SK-N-SH treated with all-trans-retinoic acid at 6 μM for 48 hours (cell line): ENCODE results near the gene XRCC4.

Experiments used
- ATAC-seq: fragments of 200-7000 bp; cut with Tn5 transposase; 3 replicates; pipeline ENCODE4 v1.9.1; 2020; ENCODE audit warnings: mild to moderate bottlenecking, moderate library complexity
- ESRRG ChIP-seq: fragments of 250-450 bp; sonication (Bioruptor Pico); IDR thresholded peaks from 2 replicates; pipeline ENCODE4 v1.6.1; 2021; ENCODE audit warnings: mild to moderate bottlenecking
- ISL1 ChIP-seq: fragments of 250-450 bp; sonication (Bioruptor Pico); IDR thresholded peaks from 2 replicates; pipeline ENCODE4 v2.1.2; 2022; ENCODE audit warnings: mild to moderate bottlenecking, moderate library complexity
- PPARA ChIP-seq: fragments of 250-450 bp; sonication (Bioruptor Pico); IDR thresholded peaks from 2 replicates; pipeline ENCODE4 v1.5.0; 2020; ENCODE audit warnings: mild to moderate bottlenecking, borderline replicate concordance
- RARB ChIP-seq: fragments of 250-450 bp; sonication (Bioruptor Pico); IDR thresholded peaks from 2 replicates; pipeline ENCODE4 v1.8.0; 2021; ENCODE audit warnings: mild to moderate bottlenecking, moderate library complexity
- SNAI2 ChIP-seq: fragments of 250-450 bp; sonication (Bioruptor Pico); IDR thresholded peaks from 2 replicates; pipeline ENCODE4 v1.5.0; 2020; ENCODE audit warnings: mild to moderate bottlenecking, moderate library complexity
- TOX ChIP-seq: fragments of 250-450 bp; sonication (Bioruptor Pico); IDR thresholded peaks from 2 replicates; pipeline ENCODE4 v1.8.0; 2021; ENCODE audit warnings: mild to moderate bottlenecking, moderate library complexity, borderline replicate concordance
- ZC3H10 ChIP-seq: fragments of 250-450 bp; sonication (Bioruptor Pico); IDR thresholded peaks from 2 replicates; pipeline ENCODE4 v1.5.1; 2021; ENCODE audit warnings: mild to moderate bottlenecking, moderate library complexity
- ZFP3 ChIP-seq: fragments of 250-450 bp; sonication (Bioruptor Pico); IDR thresholded peaks from 2 replicates; pipeline ENCODE4 v1.5.0; 2020; ENCODE audit warnings: mild to moderate bottlenecking, moderate library complexity
- ZFP30 ChIP-seq: fragments of 450-650 bp; formaldehyde crosslinking; IDR thresholded peaks from 2 replicates; pipeline ENCODE4 v1.5.0; 2022; ENCODE audit warnings: mild to moderate bottlenecking, moderate library complexity
- ZNF565 ChIP-seq: fragments of 450-650 bp; formaldehyde crosslinking; conservative IDR thresholded peaks from 2 replicates; pipeline ENCODE4 v1.5.0; 2020; ENCODE audit warnings: low read depth, mild to moderate bottlenecking, moderate library complexity
- ZNF70 ChIP-seq: fragments of 450-650 bp; formaldehyde crosslinking; IDR thresholded peaks from 2 replicates; pipeline ENCODE4 v1.5.0; 2020; ENCODE audit warnings: mild to moderate bottlenecking, moderate library complexity
- ZNF8 ChIP-seq: fragments of 450-650 bp; formaldehyde crosslinking; IDR thresholded peaks from 2 replicates; pipeline ENCODE4 v1.5.0; 2020; ENCODE audit warnings: mild to moderate bottlenecking, moderate library complexity
- TF ChIP-seq, protein P1 (sequence below): fragments of 250-450 bp; sonication (Bioruptor Pico); IDR thresholded peaks from 2 replicates; pipeline ENCODE4 v1.8.0; 2020; ENCODE audit warnings: mild to moderate bottlenecking, moderate library complexity, borderline replicate concordance
- TF ChIP-seq, protein P2 (sequence below): fragments of 250-450 bp; sonication (Bioruptor Pico); IDR thresholded peaks from 2 replicates; pipeline ENCODE4 v1.5.1; 2020; ENCODE audit warnings: low read depth, mild to moderate bottlenecking, moderate library complexity
- TF ChIP-seq, protein P3 (sequence below): fragments of 250-450 bp; sonication (Bioruptor Pico); IDR thresholded peaks from 2 replicates; pipeline ENCODE4 v1.5.1; 2021; ENCODE audit warnings: mild to moderate bottlenecking, moderate library complexity
- TF ChIP-seq, protein P4 (sequence below): fragments of 250-450 bp; sonication (Bioruptor Pico); IDR thresholded peaks from 2 replicates; pipeline ENCODE4 v1.5.0; 2020; ENCODE audit warnings: mild to moderate bottlenecking, moderate library complexity
- TF ChIP-seq, protein P5 (sequence below): fragments of 250-450 bp; sonication (Bioruptor Pico); IDR thresholded peaks from 2 replicates; pipeline ENCODE4 v1.8.0; 2021; ENCODE audit warnings: low read depth, mild to moderate bottlenecking, moderate library complexity, borderline replicate concordance

XRCC4 gene

DNA sequence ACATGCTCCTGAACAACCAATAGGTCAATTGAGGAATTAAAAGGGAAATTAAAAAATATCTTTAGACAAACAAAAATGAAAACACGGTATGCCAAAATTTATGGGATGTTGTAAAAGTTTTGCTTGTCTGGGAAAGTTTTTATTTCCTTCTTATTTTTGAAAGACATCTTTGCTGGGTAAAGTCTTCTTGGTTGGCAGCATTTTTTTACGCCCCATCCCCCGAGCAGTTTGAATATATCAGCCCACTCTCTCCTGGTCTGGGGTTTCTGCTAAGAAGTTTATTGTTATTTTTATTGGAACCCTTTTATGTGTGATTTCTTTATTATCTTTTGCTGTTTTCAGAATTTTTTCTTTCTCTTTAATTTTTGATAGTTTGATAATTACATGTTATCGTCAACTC, 16.3 kb downstream of the XRCC4 start:
- TF ChIP-seq, protein P1, sequence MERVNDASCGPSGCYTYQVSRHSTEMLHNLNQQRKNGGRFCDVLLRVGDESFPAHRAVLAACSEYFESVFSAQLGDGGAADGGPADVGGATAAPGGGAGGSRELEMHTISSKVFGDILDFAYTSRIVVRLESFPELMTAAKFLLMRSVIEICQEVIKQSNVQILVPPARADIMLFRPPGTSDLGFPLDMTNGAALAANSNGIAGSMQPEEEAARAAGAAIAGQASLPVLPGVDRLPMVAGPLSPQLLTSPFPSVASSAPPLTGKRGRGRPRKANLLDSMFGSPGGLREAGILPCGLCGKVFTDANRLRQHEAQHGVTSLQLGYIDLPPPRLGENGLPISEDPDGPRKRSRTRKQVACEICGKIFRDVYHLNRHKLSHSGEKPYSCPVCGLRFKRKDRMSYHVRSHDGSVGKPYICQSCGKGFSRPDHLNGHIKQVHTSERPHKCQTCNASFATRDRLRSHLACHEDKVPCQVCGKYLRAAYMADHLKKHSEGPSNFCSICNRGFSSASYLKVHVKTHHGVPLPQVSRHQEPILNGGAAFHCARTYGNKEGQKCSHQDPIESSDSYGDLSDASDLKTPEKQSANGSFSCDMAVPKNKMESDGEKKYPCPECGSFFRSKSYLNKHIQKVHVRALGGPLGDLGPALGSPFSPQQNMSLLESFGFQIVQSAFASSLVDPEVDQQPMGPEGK (CRISPR knock-in tag) = no peak
- TF ChIP-seq ZNF70 = no peak
- TF ChIP-seq, protein P2, sequence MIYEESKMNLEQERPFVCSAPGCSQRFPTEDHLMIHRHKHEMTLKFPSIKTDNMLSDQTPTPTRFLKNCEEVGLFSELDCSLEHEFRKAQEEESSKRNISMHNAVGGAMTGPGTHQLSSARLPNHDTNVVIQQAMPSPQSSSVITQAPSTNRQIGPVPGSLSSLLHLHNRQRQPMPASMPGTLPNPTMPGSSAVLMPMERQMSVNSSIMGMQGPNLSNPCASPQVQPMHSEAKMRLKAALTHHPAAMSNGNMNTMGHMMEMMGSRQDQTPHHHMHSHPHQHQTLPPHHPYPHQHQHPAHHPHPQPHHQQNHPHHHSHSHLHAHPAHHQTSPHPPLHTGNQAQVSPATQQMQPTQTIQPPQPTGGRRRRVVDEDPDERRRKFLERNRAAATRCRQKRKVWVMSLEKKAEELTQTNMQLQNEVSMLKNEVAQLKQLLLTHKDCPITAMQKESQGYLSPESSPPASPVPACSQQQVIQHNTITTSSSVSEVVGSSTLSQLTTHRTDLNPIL (CRISPR knock-in tag) = no peak
- ATAC-seq = no peak

DNA sequence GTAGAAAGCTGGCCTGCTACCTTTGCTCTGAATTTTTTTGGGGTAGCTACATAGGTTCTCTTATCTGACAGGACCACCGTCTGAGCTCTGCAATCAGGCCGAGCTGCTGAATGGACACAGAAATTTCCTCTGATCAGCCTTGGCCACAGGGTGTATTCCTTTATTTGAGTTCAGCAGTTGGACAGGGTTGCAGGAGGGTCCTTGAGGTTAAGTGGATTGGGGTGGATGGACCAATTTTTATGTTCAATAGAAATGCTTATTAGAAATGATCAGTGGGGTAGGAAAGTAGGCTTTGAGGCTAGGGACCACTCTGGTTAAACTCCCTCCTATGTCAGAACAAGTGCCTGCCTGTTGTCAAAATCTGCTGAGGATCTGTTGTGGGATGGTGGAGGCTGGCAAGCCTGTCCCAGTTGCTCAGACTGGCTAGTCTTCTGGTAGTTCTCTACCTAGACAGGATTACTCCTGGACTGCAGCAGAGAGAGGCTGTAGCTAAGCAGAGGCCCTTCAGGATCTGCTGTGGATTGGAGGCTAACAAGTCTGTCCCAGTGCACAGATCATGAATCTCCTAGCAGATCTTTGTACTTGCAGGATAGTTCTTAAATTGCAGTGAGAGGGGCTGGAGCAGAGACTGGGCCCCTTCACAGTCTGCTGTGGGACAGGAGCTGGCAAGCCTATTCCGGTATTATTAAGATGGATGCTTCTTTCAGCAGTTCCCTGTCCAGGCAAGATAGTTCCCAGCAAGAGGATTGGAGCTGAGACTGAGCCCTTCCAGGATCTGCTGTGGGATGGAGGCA, 18.0 kb downstream of the XRCC4 start:
- TF ChIP-seq, protein P3, sequence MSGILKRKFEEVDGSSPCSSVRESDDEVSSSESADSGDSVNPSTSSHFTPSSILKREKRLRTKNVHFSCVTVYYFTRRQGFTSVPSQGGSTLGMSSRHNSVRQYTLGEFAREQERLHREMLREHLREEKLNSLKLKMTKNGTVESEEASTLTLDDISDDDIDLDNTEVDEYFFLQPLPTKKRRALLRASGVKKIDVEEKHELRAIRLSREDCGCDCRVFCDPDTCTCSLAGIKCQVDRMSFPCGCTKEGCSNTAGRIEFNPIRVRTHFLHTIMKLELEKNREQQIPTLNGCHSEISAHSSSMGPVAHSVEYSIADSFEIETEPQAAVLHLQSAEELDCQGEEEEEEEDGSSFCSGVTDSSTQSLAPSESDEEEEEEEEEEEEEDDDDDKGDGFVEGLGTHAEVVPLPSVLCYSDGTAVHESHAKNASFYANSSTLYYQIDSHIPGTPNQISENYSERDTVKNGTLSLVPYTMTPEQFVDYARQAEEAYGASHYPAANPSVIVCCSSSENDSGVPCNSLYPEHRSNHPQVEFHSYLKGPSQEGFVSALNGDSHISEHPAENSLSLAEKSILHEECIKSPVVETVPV (CRISPR knock-in tag) = no peak
- TF ChIP-seq SNAI2 (CRISPR knock-in tag) = no peak
- no peak for TF ChIP-seq ZNF70
- TF ChIP-seq, protein P2 (CRISPR knock-in tag) = no peak
- TF ChIP-seq ZNF565 (CRISPR knock-in tag) = no peak
- TF ChIP-seq, protein P4, sequence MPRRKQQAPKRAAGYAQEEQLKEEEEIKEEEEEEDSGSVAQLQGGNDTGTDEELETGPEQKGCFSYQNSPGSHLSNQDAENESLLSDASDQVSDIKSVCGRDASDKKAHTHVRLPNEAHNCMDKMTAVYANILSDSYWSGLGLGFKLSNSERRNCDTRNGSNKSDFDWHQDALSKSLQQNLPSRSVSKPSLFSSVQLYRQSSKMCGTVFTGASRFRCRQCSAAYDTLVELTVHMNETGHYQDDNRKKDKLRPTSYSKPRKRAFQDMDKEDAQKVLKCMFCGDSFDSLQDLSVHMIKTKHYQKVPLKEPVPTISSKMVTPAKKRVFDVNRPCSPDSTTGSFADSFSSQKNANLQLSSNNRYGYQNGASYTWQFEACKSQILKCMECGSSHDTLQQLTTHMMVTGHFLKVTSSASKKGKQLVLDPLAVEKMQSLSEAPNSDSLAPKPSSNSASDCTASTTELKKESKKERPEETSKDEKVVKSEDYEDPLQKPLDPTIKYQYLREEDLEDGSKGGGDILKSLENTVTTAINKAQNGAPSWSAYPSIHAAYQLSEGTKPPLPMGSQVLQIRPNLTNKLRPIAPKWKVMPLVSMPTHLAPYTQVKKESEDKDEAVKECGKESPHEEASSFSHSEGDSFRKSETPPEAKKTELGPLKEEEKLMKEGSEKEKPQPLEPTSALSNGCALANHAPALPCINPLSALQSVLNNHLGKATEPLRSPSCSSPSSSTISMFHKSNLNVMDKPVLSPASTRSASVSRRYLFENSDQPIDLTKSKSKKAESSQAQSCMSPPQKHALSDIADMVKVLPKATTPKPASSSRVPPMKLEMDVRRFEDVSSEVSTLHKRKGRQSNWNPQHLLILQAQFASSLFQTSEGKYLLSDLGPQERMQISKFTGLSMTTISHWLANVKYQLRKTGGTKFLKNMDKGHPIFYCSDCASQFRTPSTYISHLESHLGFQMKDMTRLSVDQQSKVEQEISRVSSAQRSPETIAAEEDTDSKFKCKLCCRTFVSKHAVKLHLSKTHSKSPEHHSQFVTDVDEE (CRISPR knock-in tag) = no peak
- TF ChIP-seq, protein P1 (CRISPR knock-in tag) = no peak
- TF ChIP-seq TOX (CRISPR knock-in tag) = no peak
- TF ChIP-seq ISL1 (CRISPR knock-in tag) = no peak
- TF ChIP-seq ESRRG (CRISPR knock-in tag) = no peak
- no peak for TF ChIP-seq RARB (CRISPR knock-in tag)

DNA sequence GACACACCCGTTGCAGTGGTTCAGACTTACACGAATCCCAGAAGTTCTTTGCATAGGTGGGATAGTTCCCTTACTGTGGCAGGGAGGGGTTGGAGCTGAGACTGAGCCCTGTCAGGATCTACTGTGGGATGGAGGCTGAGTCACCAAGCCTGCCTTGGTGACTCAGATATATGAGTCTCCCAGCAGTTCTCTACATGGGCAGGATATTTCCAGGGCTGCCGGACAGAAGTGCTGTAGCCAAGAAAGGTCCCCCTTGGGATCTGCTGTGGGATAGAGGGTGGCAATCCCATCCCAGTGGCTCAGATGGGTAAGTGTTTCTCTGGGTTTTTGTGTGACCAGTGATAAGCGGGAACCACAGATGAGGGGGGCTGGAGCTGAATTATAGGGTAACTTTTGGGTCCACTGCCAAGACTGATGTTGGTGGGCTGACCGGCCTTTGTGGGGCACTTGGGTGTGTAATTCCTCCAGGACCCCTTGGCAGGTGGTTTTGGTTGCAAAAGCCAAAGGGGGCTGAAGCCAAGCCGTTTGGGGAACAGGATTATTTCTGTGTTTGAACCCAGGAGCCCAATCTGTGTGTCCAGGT, 18.7 kb downstream of the XRCC4 start:
- peak; percentile 97 for ATAC-seq
- TF ChIP-seq ZFP3 (CRISPR knock-in tag) (no peak), RARB (CRISPR knock-in tag) (no peak), ZNF8 (no peak), PPARA (CRISPR knock-in tag) (no peak), ZFP30 (CRISPR knock-in tag) (no peak), TOX (CRISPR knock-in tag) (no peak), ZC3H10 (no peak)
- TF ChIP-seq, protein P1 (CRISPR knock-in tag) = no peak
- TF ChIP-seq, protein P5, sequence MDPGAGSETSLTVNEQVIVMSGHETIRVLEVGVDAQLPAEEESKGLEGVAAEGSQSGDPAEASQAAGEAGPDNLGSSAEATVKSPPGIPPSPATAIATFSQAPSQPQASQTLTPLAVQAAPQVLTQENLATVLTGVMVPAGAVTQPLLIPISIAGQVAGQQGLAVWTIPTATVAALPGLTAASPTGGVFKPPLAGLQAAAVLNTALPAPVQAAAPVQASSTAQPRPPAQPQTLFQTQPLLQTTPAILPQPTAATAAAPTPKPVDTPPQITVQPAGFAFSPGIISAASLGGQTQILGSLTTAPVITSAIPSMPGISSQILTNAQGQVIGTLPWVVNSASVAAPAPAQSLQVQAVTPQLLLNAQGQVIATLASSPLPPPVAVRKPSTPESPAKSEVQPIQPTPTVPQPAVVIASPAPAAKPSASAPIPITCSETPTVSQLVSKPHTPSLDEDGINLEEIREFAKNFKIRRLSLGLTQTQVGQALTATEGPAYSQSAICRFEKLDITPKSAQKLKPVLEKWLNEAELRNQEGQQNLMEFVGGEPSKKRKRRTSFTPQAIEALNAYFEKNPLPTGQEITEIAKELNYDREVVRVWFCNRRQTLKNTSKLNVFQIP (CRISPR knock-in tag) = no peak
- TF ChIP-seq, protein P4 (CRISPR knock-in tag) = no peak

More for the DNA sequence above, 18.0 kb downstream of the XRCC4 start:
- peak; percentile 70 for ATAC-seq
